HG03439 (cell line): ENCODE measurements around the gene STX10.
"Not testable (repeated sequence)": the region's sequence is repeated elsewhere in the genome, so short reads cannot be mapped to it uniquely, and the experiment has no call there.

Source experiments
- ATAC-seq: cut with Tn5 transposase; IDR thresholded peaks from one replicate; pipeline ENCODE4 v1.9.1; 2021; ENCODE audit warnings: mild to moderate bottlenecking, moderate library complexity; ENCODE audit not compliant: unreplicated experiment

Gene STX10

GRCh38 chr19:13150187-13150930 lies at the start of gene STX10, which contains the start of gene IER2:
Gene STX10 (minus strand): TSS chr19:13150375. CDS start chr19:13150173, 202 bp downstream.
Gene IER2 (plus strand): TSS chr19:13150411. CDS start chr19:13153187, 2,776 bp downstream.
- ATAC-seq, result peak; percentile 44

GRCh38 chr19:13198634-13199033 lies 48.5 kb upstream of the STX10 start:
- no peak for ATAC-seq

DNA sequence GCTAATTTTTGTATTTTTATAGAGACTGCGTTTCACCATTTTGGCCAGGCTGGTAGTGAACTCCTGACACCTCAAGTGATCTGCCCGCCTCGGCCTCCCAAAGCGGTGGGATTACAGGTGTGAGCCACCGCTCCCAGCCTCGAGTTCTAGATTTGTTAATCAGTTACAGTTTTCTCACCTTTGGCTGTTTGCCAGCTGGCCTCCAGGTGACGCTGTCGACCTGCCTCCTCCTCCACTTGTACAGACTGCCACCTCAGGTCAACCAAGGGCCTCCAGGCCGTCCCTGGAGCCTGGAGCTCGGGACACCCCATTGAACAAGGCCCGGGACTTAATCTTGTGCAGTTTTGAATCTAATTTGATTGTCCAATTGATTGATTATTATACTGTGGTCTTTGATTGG lies 45.5 kb upstream of the STX10 start:
- no peak for ATAC-seq

DNA sequence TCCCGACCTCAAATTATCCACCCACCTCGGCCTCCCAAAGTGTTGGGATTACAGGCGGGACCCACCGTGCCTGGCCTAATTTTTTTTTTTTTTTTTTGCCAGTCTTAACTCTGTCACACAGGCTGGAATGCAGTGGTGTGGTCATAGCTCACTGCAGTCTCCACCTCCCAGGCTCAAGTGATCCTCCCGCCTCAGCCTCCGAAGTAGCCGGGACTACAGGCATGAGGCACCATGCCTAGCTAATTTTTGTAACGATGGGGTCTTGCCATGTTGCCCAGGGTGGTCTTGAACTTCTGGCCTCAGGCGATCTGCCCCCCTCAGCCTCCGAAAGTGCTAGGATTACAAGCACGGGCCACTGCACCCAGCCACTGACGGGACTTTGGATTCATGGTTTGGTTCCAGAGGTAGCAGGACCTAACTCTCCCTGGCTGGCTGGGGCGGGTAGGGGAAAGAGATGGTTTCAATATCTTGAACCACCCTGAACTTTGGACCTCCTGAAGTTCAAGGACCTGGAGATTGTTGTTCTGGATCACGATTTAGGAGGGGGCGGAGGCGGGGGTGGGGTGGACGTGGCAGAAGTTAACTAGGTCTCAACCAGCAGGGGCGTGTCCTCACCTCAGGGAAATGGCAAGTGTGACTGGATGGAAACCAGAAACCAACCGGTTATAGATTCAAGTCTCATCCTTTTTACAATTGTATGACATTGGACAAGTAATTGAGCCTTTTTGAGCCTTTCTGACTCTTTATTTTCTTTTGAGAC lies 40.8 kb upstream of the STX10 start:
- no peak for ATAC-seq

DNA sequence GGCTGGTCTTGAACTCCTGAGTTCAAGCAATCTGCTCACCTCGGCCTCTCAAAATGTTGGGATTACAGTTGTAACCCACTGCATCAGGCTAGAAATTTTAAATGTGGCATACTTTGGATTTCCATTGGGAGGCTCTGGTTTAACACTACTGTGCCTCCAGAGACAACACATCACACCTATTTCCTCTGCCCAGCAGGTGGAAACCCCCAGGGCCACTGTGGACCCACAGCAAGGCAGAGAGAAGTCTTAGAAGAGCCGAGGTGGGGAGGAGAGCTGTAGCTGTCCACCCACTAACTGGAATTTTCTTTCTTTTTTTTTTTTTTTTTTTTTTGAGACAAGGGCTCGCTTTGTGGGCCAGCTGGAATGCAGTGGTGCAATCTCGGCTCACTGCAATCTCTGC lies 39.4 kb upstream of the STX10 start:
- no peak for ATAC-seq

GRCh38 chr19:13187419-13187818 lies 37.2 kb upstream of the STX10 start:
- no peak for ATAC-seq

DNA sequence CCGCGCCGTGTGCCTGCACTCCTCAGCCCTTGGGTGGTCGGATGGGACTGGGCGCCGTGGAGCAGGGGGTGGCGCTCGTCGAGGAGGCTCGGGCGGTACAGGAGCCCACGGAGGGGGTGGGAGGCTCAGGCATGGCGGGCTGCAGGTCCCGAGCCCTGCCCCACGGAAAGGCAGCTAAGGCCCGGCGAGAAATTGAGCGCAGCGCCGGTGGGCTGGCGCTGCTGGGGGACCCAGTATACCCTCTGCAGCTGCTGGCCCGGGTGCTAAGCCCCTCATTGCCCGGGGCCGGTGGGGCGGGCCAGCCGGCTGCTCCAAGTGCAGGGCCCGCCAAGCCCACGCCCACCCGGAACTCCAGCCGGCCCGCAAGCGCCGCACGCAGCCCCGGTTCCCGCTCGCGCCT lies 36.5 kb upstream of the STX10 start:
- not testable (repeated sequence) for ATAC-seq

GRCh38 chr19:13185763-13186657 lies 35.8 kb upstream of the STX10 start:
- not testable (repeated sequence) for ATAC-seq

DNA sequence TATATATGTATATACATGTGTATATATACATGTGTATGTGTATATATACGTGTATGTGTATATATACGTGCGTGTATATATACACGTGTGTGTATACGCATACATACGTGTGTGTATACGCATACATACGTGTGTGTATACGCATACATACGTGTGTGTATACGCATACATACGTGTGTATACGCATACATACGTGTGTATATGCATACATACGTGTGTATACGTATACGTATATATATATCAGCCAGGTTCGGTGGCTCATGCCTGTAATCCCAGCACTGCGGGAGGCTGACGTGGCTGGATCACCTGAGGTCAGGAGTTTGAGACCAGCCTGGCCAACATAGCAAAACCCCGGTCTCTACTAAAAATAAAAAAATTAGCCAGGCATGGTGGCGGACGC lies 34.8 kb upstream of the STX10 start:
- not testable (repeated sequence) for ATAC-seq

DNA sequence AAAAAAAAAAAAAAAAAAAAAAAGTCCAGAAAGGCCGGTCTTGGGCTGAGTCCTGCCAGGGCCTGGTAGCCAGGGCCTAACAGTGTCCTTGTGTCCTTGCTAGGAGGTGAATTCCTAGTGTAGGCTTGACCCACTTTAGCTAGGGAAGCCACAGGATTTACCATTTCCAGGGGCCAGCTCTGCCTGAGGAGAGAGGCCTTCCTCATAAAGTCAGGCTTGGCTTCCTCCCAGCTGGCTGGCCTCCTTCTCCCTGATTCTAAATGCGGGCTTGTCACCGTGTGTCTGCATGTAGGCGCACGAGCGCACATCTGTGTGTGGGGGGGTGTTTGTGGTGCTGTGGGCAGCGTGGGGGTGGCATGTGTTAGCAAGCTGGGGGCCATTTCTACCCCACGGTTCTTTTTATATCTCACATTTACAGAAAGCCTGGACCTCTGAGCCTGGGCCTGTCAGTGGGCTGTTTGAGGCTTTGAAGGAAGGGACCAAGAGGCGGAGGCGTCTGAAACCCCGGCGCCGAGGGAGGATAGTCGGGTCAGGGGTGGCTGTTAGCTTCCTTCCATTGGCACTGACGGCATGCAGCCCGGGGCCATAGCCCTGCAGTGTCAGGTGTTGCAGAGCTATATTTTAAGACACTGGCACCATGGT lies 31.7 kb upstream of the STX10 start:
- no peak for ATAC-seq

DNA sequence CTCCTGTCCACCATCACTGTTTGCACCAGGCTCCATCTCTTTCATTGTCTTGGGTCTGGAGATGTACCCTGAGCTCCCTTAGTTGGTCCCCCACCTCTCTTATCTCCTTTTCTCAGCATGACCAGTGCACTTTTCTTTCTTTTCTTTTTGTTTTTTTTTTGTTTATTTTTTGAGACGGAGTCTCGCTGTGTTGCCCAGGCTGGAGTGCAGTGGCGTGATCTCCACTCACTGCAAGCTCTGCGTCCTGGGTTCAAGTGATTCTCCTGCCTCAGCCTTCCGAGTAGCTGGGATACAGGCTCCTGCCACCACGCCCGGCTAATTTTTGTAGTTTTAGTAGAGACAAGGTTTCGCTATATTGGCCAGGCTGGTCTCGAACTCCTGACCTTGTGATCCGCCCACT lies 28.1 kb upstream of the STX10 start:
- ATAC-seq, result not testable (repeated sequence)

GRCh38 chr19:13177584-13177983 lies 27.4 kb upstream of the STX10 start:
- ATAC-seq, result not testable (repeated sequence)

DNA sequence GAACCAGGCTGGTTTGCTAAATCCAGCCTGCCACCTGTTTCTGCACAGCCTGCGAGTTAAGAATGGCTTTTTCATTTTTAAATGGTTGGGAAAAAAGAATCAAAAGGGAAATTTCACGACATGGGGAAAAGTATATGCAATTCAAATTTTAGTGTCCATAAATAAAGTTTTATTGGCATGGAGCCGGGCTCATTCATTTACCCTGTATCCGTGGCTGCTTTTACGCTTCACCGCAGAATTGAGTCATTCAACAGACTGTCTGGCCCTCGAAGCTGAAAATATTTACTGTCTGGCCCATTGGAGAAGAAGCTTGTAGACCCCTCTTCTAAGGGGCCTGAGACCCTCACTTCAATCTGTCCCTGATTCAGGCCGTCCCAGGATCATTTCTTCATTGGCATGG lies 26.2 kb upstream of the STX10 start:
- no peak for ATAC-seq

DNA sequence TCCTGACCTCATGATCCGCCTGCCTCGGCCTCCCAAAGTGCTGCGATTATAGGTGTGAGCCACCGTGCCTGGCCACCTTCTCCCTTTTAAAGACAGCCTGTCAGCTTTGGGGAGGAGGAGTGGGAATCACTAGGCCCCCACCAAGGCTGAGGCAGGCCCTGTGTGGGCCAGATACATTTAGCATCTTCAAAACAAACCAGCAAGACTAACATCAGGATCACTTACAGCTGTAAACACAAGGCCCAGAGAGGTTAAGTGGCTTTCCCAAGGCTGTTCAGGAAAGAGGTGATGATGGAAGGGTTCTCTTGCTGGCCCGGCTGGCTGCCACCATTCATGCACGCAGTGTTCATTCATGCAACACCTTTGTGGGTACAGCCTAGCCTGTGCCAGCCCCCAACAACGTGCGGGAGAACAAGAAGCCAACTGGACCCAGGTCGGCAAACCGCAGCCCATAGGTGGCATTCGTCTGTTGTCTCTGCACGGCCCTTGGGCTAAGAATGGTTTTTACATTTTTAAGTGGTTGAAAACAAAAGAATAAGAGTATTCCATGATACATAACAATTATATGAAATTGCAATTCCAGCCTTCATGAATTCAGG lies 23.1 kb upstream of the STX10 start:
- no peak for ATAC-seq

DNA sequence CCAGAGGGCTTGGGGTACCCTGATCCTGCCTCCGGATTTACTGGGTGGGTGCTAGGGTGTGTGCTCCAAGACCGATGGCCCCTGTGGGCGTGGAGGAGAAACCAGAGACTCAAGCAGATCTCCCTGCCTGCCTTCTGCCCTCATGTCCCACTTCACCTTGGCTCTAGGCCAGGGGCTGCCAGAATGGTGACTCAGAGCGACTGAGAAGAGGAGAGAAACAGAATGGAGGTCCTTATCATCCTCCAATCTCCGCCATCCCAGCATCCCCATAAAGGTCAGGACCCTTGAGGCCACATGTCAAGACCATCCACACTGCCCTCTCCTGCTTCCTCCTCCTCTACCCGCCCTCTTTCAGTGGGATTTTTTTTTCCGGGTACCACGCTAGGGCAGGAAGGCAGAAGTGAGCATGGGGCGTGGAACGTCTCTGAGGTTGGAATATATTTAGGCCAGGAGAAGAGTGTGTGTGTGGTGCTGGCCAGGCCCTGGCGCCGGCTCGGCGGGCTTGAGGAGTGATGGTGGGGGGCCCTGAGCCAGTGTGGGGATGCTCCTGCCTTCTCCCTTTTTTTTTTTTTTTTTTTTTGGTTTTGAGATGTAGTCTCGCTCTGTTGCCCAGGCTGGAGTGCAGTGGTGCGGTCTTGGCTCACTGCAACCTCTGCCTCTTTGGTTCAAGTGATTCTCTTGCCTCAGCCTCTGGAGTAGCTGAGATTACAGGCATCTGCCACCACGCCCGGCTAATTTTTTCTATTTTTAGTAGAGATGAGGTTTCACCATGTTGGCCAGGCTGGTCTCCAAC lies 22.4 kb upstream of the STX10 start:
- ATAC-seq, result no peak

DNA sequence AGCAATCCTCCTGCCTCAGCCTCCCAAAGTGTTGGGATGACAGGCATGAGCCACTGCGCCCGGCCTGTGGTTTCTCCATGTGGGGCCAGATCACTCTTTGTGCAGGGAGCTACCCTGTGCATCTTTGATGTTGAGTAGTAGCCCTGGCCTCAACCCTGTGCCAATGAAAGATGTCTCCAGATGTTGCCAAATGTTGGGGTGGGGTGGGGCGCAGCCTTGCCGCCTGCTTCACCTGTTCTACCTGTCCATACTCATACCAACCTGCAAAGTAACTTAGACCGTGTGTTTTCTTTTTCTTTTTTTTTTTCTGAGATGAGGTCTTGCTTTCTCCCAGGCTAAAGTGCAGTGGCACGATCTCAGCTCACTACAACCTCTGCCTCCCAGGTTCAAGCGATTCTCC lies 21.0 kb upstream of the STX10 start:
- ATAC-seq, result no peak

- no peak for ATAC-seq
These were observed 19.6 kb upstream of the STX10 start for GRCh38 chr19:13169769-13170168.

DNA sequence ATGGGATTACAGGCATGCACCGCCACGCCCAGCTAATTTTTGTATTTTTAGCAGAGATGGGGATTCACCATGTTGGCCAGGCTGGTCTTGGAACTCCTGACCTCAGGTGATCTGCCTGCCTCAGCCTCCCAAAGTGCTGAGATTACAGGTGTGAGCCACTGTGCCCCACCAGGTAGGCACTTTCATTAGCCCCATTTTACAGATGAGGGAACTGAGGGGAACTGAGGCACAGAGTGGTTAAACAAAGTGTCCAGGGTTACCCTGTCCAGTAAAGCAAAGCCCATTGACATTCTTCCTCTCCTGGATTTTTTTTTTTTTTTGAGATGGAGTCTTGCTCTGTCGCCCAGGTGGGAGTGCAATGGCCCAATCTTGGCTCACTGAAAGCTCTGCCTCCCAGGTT lies 16.0 kb upstream of the STX10 start:
- not testable (repeated sequence) for ATAC-seq

DNA sequence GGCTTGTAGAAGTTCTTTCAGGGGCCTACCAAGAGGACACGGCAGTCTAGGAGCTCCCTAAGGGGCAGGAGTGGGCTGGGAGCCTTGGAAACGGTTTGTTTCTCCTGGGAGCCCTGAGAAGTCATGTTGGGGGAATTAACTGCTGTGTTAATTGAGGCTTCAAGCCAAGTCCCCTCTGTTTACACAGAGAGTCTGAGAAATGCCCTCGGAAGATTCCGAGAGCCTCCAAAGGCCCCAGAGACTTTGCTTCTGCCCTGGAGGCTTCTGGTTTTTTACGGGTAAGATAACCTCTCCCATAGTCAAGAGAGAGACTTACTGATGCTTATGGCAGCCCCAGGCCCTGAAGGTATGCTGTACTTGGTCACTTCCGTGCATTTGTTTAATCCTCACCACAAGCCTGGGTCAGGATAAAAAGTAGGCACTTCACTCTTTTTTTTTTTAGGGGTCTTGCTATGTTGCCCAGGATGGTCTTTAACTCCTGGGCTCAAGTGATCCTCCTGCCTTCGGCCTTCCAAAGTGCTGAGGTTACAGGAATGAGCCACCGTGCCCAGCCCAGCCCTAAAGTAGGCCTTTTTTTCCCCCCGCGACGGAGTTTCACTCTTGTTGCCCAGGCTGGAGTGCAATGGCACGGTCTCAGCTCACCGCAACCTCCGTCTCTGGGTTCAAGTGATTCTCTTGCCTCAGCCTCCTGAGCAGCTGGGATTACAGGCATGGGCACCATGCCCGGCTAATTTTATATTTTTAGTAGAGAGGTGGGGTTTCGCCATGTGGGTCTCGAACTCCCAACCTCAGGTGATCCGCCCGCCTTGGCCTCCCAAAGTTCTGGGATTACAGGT lies 15.2 kb upstream of the STX10 start:
- no peak for ATAC-seq
